GM23338 (cell line): ENCODE data around the gene CD302. TPM values are rescaled to one million over a fixed set of nuclear protein-coding genes. Genes with fewer than 3 reads are reported as not detected.

Experiments
- ATAC-seq: fragments of 200-7000 bp; cut with Tn5 transposase; 3 replicates; pipeline ENCODE4 v1.9.1; 2020
- DNase-seq: peaks from one replicate; pipeline ENCODE4 v3.0.0-alpha.2; 2015; ENCODE audit warnings: low spot score
- H2AFZ ChIP-seq: fragments of 200-600 bp; sonication (generic); 2 replicates; pipeline ENCODE4 v1.8.0; 2016; ENCODE audit warnings: antibody characterized with exemption, mild to moderate bottlenecking, moderate library complexity
- H3F3A ChIP-seq: fragments of 200-600 bp; sonication (generic); replicated peaks from 2 replicates; pipeline ENCODE4 v1.8.0; 2017; ENCODE audit warnings: antibody characterized with exemption, mixed run types, low read depth
- H3K27ac ChIP-seq: fragments of 200-600 bp; sonication (generic); 2 replicates; pipeline ENCODE4 v1.6.1; 2016; ENCODE audit warnings: low read depth
- H3K27me3 ChIP-seq: fragments of 200-600 bp; sonication (generic); 2 replicates; pipeline ENCODE4 v1.8.0; 2016; ENCODE audit warnings: mild to moderate bottlenecking, mixed run types, moderate library complexity; ENCODE audit not compliant: insufficient read depth
- H3K36me3 ChIP-seq: fragments of 200-600 bp; sonication (generic); 2 replicates; pipeline ENCODE4 v1.8.0; 2016; ENCODE audit warnings: mild to moderate bottlenecking; ENCODE audit not compliant: insufficient read depth
- H3K4me1 ChIP-seq: fragments of 200-600 bp; sonication (generic); 2 replicates; pipeline ENCODE4 v1.8.0; 2016; ENCODE audit warnings: mild to moderate bottlenecking, moderate library complexity; ENCODE audit not compliant: insufficient read depth
- H3K4me2 ChIP-seq: fragments of 200-600 bp; sonication (generic); 2 replicates; pipeline ENCODE4 v1.7.1; 2017; ENCODE audit warnings: mixed run types
- H3K4me3 ChIP-seq: fragments of 200-600 bp; sonication (generic); 2 replicates; pipeline ENCODE4 v1.6.1; 2016; ENCODE audit warnings: mixed run types
- H3K79me2 ChIP-seq: fragments of 200-600 bp; sonication (generic); replicated peaks from 2 replicates; pipeline ENCODE4 v1.8.0; 2017; ENCODE audit warnings: mild to moderate bottlenecking; ENCODE audit not compliant: insufficient read depth
- H3K9me2 ChIP-seq: fragments of 200-600 bp; sonication (generic); 2 replicates; pipeline ENCODE4 v1.8.0; 2017; ENCODE audit not compliant: insufficient read depth
- H4K20me1 ChIP-seq: fragments of 200-600 bp; sonication (generic); replicated peaks from 2 replicates; pipeline ENCODE4 v1.8.0; 2017; ENCODE audit warnings: mild to moderate bottlenecking; ENCODE audit not compliant: insufficient read depth
- H3K27ac Mint-ChIP-seq: 2 replicates; pipeline ENCODE4 v1.8.0; 2020; ENCODE audit warnings: inconsistent platforms, mild to moderate bottlenecking, moderate library complexity, mixed read lengths
- H3K27me3 Mint-ChIP-seq: 3 replicates; pipeline ENCODE4 v1.8.0; 2022; ENCODE audit warnings: low read depth, mild to moderate bottlenecking, moderate library complexity, mixed read lengths, inconsistent platforms; ENCODE audit not compliant: insufficient read depth, poor library complexity
- H3K36me3 Mint-ChIP-seq: 3 replicates; pipeline ENCODE4 v1.8.0; 2021; ENCODE audit warnings: low read depth, mild to moderate bottlenecking, inconsistent platforms, moderate library complexity, mixed read lengths
- H3K4me1 Mint-ChIP-seq: 3 replicates; pipeline ENCODE4 v1.8.0; 2020; ENCODE audit warnings: mild to moderate bottlenecking, inconsistent platforms, mixed read lengths
- H3K4me3 Mint-ChIP-seq: 3 replicates; pipeline ENCODE4 v1.8.0; 2021; ENCODE audit warnings: moderate library complexity, mild to moderate bottlenecking, inconsistent platforms, mixed read lengths
- H3K9me3 Mint-ChIP-seq: 3 replicates; pipeline ENCODE4 v1.8.0; 2020; ENCODE audit warnings: moderate library complexity, mild to moderate bottlenecking, inconsistent platforms, mixed read lengths
- ETS1 ChIP-seq: IDR thresholded peaks from 2 replicates; pipeline ENCODE4 v1.6.1; 2016; ENCODE audit warnings: antibody characterized with exemption
- EZH2phosphoT487 ChIP-seq: fragments of 200-600 bp; sonication (generic); IDR thresholded peaks from one replicate; pipeline ENCODE4 v1.8.1; 2018; ENCODE audit warnings: antibody characterized with exemption; ENCODE audit not compliant: unreplicated experiment
- JUNB ChIP-seq: IDR thresholded peaks from one replicate; pipeline ENCODE4 v1.6.1; 2016; ENCODE audit warnings: antibody characterized with exemption; ENCODE audit not compliant: unreplicated experiment
- POLR2AphosphoS5 ChIP-seq: IDR thresholded peaks from 2 replicates; pipeline ENCODE4 v1.6.1; 2016; ENCODE audit warnings: antibody characterized with exemption, low read depth
- ZNF331 ChIP-seq: fragments of 250-450 bp; sonication (Bioruptor Pico); IDR thresholded peaks from 2 replicates; pipeline ENCODE4 v1.5.0; 2020; ENCODE audit warnings: low read depth, mild to moderate bottlenecking, moderate library complexity
- polyA plus RNA-seq: library from polyadenylated mRNA; unstranded; fragments of >200 nt; fragmentation: Nextera tagmentation; extraction: Ambion mirVana; gene quantifications from 2 replicates; pipeline ENCODE4 v1.2.1, GENCODE V29; 2016
- total RNA-seq: library from RNA; depleted of rRNA; stranded (reverse); fragments of >200 nt; shearing (Covaris generic); gene quantifications from 2 replicates; pipeline ENCODE4 v1.2.3, GENCODE V29; 2014
- TF ChIP-seq, protein P1 (sequence below): fragments of 250-450 bp; sonication (Bioruptor Pico); IDR thresholded peaks from 2 replicates; pipeline ENCODE4 v1.5.0; 2020; ENCODE audit warnings: mild to moderate bottlenecking, moderate library complexity

CD302 gene
- total and polyA plus RNA-seq, 2 experiments from 2014 or later: 1.6 to 1.9 TPM

DNA sequence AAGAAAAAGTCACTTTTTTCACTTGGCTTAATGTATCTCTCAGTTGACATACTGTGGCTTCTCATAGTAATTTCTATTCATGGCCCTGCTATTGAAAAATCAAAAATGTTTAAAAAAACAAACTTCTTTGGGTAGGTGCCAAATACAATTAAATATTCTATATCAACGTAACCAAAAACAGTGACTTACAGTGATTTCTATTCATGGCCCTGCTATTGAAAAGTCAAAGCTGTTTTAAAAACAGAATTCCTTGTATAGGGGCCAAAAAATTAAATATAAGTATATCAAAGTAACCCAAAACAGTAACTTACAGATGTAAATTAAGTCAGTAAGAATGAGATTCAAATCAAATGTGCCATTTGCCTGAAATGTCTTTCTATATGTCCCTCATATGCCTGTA, 31.4 kb upstream of the CD302 start:
- H3K4me1 ChIP-seq: no peaks in the 10 kb centered on the region

More for the DNA sequence above, 31.4 kb upstream of the CD302 start:
- Histone ChIP-seq H3K36me3 (no peaks in the 10 kb centered on the region), H3K9me2 (no peaks in the 10 kb centered on the region), H3K27ac (no peak overlapping the region), H3F3A (no peaks in the 10 kb centered on the region), H3K79me2 (no peaks in the 10 kb centered on the region), H3K4me3 (no peak overlapping the region), H4K20me1 (no peaks in the 10 kb centered on the region), H2AFZ (no peak overlapping the region), H3K27me3 (peaks cover 63% of the 10 kb centered on the region), H3K4me2 (no peak overlapping the region)
- Mint-ChIP-seq H3K36me3 (no peaks in the 10 kb centered on the region), H3K27ac (no peak overlapping the region), H3K27me3 (peaks cover 39% of the 10 kb centered on the region), H3K4me1 (no peaks in the 10 kb centered on the region), H3K4me3 (no peak overlapping the region), H3K9me3 (peaks cover 5% of the 10 kb centered on the region; the same call in 1 of the 3 replicates)
- no peak for DNase-seq
- TF ChIP-seq ETS1 (no peak), ZNF331 (CRISPR knock-in tag) (no peak), EZH2phosphoT487 (no peak), POLR2AphosphoS5 (no peak), JUNB (no peak)
- TF ChIP-seq, protein P1, sequence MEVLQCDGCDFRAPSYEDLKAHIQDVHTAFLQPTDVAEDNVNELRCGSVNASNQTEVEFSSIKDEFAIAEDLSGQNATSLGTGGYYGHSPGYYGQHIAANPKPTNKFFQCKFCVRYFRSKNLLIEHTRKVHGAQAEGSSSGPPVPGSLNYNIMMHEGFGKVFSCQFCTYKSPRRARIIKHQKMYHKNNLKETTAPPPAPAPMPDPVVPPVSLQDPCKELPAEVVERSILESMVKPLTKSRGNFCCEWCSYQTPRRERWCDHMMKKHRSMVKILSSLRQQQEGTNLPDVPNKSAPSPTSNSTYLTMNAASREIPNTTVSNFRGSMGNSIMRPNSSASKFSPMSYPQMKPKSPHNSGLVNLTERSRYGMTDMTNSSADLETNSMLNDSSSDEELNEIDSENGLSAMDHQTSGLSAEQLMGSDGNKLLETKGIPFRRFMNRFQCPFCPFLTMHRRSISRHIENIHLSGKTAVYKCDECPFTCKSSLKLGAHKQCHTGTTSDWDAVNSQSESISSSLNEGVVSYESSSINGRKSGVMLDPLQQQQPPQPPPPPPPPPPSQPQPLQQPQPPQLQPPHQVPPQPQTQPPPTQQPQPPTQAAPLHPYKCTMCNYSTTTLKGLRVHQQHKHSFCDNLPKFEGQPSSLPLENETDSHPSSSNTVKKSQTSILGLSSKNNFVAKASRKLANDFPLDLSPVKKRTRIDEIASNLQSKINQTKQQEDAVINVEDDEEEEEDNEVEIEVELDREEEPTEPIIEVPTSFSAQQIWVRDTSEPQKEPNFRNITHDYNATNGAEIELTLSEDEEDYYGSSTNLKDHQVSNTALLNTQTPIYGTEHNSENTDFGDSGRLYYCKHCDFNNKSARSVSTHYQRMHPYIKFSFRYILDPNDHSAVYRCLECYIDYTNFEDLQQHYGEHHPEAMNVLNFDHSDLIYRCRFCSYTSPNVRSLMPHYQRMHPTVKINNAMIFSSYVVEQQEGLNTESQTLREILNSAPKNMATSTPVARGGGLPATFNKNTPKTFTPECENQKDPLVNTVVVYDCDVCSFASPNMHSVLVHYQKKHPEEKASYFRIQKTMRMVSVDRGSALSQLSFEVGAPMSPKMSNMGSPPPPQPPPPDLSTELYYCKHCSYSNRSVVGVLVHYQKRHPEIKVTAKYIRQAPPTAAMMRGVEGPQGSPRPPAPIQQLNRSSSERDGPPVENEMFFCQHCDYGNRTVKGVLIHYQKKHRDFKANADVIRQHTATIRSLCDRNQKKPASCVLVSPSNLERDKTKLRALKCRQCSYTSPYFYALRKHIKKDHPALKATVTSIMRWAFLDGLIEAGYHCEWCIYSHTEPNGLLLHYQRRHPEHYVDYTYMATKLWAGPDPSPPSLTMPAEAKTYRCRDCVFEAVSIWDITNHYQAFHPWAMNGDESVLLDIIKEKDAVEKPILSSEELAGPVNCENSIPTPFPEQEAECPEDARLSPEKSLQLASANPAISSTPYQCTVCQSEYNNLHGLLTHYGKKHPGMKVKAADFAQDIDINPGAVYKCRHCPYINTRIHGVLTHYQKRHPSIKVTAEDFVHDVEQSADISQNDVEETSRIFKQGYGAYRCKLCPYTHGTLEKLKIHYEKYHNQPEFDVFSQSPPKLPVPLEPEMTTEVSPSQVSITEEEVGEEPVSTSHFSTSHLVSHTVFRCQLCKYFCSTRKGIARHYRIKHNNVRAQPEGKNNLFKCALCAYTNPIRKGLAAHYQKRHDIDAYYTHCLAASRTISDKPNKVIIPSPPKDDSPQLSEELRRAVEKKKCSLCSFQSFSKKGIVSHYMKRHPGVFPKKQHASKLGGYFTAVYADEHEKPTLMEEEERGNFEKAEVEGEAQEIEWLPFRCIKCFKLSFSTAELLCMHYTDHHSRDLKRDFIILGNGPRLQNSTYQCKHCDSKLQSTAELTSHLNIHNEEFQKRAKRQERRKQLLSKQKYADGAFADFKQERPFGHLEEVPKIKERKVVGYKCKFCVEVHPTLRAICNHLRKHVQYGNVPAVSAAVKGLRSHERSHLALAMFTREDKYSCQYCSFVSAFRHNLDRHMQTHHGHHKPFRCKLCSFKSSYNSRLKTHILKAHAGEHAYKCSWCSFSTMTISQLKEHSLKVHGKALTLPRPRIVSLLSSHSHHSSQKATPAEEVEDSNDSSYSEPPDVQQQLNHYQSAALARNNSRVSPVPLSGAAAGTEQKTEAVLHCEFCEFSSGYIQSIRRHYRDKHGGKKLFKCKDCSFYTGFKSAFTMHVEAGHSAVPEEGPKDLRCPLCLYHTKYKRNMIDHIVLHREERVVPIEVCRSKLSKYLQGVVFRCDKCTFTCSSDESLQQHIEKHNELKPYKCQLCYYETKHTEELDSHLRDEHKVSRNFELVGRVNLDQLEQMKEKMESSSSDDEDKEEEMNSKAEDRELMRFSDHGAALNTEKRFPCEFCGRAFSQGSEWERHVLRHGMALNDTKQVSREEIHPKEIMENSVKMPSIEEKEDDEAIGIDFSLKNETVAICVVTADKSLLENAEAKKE (CRISPR knock-in tag): no peak
- no peak for ATAC-seq
